Body of pancreas (tissue), 4 donors: ENCODE results near the gene APOBEC3G.

Source experiments
- POLR2A ChIP-seq, 3 donors: fragments of 450-650 bp; IDR thresholded peaks; one replicate each; pipeline ENCODE4 v1.6.1; 2016; ENCODE audit warnings: antibody characterized with exemption in 3 of 3, mild to moderate bottlenecking in 2 of 3
- TF ChIP-seq, protein P1 (sequence below), 7 experiments: fragments of 450-650 bp in 4 of 7; fragments of 200-600 bp in 3 of 7; sonication (generic) in 3 of 7; IDR thresholded peaks; one replicate each; pipeline ENCODE4 v1.5.1; 2016 to 2019; ENCODE audit warnings: antibody characterized with exemption in 7 of 7

DNA sequence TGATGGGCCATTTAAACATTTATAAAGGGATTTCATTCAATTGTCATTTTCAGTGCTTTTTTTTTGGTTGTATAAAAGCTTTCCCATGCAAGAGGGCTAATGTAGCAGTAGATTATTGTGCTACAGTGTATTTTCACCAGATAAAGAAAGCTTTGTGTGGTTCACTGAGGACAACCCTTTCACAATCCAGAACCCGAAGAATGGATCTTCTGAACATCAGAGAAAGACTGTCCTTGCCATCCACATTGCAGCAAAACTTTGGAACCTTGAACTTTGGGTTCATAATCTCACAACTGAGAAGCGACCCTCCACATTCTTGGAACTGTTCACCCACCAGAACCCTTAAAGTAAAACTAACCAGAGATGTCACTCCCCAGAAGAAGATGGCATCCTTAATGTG is 29.3 kb downstream of the APOBEC3G start:
- TF ChIP-seq, protein P1, sequence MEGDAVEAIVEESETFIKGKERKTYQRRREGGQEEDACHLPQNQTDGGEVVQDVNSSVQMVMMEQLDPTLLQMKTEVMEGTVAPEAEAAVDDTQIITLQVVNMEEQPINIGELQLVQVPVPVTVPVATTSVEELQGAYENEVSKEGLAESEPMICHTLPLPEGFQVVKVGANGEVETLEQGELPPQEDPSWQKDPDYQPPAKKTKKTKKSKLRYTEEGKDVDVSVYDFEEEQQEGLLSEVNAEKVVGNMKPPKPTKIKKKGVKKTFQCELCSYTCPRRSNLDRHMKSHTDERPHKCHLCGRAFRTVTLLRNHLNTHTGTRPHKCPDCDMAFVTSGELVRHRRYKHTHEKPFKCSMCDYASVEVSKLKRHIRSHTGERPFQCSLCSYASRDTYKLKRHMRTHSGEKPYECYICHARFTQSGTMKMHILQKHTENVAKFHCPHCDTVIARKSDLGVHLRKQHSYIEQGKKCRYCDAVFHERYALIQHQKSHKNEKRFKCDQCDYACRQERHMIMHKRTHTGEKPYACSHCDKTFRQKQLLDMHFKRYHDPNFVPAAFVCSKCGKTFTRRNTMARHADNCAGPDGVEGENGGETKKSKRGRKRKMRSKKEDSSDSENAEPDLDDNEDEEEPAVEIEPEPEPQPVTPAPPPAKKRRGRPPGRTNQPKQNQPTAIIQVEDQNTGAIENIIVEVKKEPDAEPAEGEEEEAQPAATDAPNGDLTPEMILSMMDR (IDR thresholded peaks at IDR 0.05): no peak
- TF ChIP-seq POLR2A (IDR thresholded peaks at IDR 0.05): no peak
